Measurements from ENCODE around the gene MSLN. TPM values are rescaled to one million over a fixed set of nuclear protein-coding genes. Genes with fewer than 3 reads are reported as not detected.

The MSLN gene
- polyA plus RNA-seq, 1 donor (not counting 4 experiments of a cell fraction or from before 2014, with no cell fraction given): 8.5 TPM

GRCh38 chr16:729768-730665 is 30.5 kb upstream of the MSLN start:
- Histone ChIP-seq H4K20me1 (ENCODE audit: control insufficient read depth, extremely low read depth, insufficient read depth, low read length) (no peaks in the 10 kb centered on the region), H2AFZ (ENCODE audit: control insufficient read depth, low read length) (no peak overlapping the region), H3K27me3 (ENCODE audit: control insufficient read depth, extremely low read depth, insufficient read depth, low read length) (no peaks in the 10 kb centered on the region), H3K4me3 (ENCODE audit: control insufficient read depth in 2 of 3, extremely low read depth in 1 of 3, insufficient read depth in 2 of 3, low read depth in 1 of 3, low read length in 3 of 3) (no peak overlapping the region), H3K79me2 (ENCODE audit: control insufficient read depth, insufficient read depth, low read length) (no peaks in the 10 kb centered on the region), H3K9me3 (ENCODE audit: control insufficient read depth, low read depth, low read length) (no peaks in the 10 kb centered on the region), H3K4me2 (ENCODE audit: control insufficient read depth, extremely low read depth, insufficient read depth, low read depth, low read length) (no peak overlapping the region), H3K9me1 (ENCODE audit: control insufficient read depth, extremely low read depth, insufficient read depth, low read length) (no peaks in the 10 kb centered on the region), H3K36me3 (ENCODE audit: control insufficient read depth in 2 of 2, extremely low read depth in 1 of 2, insufficient read depth in 2 of 2, low read length in 2 of 2) (peaks cover 9 to 18% of the 10 kb centered on the region in 2 experiments), H3K27ac (ENCODE audit: control insufficient read depth, insufficient read depth, low read length) (no peak overlapping the region), H3K4me1 (ENCODE audit: control insufficient read depth, extremely low read depth, insufficient read depth, low read length) (peaks cover 4% of the 10 kb centered on the region), H3K9ac (ENCODE audit: control insufficient read depth, extremely low read depth, insufficient read depth, low read length) (no peak overlapping the region)
- no peak for FAIRE-seq
- dilution Hi-C loops (cut with MboI; ENCODE audit: extremely low pct_ligation_motif_present, low sequenced_read_pairs): no loop called here
- no peak for DNase-seq (ENCODE audit: low read depth, low spot score)
- TF ChIP-seq, protein P1, sequence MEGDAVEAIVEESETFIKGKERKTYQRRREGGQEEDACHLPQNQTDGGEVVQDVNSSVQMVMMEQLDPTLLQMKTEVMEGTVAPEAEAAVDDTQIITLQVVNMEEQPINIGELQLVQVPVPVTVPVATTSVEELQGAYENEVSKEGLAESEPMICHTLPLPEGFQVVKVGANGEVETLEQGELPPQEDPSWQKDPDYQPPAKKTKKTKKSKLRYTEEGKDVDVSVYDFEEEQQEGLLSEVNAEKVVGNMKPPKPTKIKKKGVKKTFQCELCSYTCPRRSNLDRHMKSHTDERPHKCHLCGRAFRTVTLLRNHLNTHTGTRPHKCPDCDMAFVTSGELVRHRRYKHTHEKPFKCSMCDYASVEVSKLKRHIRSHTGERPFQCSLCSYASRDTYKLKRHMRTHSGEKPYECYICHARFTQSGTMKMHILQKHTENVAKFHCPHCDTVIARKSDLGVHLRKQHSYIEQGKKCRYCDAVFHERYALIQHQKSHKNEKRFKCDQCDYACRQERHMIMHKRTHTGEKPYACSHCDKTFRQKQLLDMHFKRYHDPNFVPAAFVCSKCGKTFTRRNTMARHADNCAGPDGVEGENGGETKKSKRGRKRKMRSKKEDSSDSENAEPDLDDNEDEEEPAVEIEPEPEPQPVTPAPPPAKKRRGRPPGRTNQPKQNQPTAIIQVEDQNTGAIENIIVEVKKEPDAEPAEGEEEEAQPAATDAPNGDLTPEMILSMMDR (optimal IDR thresholded peaks at IDR 0.05 in 1 of 3, IDR thresholded peaks at IDR 0.05 in 1 of 3, conservative IDR thresholded peaks at IDR 0.05 in 1 of 3; ENCODE audit: extremely low read depth in 1 of 3, insufficient read depth in 2 of 3, low read length in 3 of 3): no peak

GRCh38 chr16:730666-731509 is 29.6 kb upstream of the MSLN start:
- Histone ChIP-seq H3K4me3 (ENCODE audit: control insufficient read depth in 2 of 3, extremely low read depth in 1 of 3, insufficient read depth in 2 of 3, low read depth in 1 of 3, low read length in 3 of 3) (no peak overlapping the region), H3K36me3 (ENCODE audit: control insufficient read depth in 2 of 2, extremely low read depth in 1 of 2, insufficient read depth in 2 of 2, low read length in 2 of 2) (peaks cover 14 to 21% of the 10 kb centered on the region in 2 experiments), H3K4me1 (ENCODE audit: control insufficient read depth, extremely low read depth, insufficient read depth, low read length) (peaks cover 4% of the 10 kb centered on the region), H4K20me1 (ENCODE audit: control insufficient read depth, extremely low read depth, insufficient read depth, low read length) (no peaks in the 10 kb centered on the region), H3K27me3 (ENCODE audit: control insufficient read depth, extremely low read depth, insufficient read depth, low read length) (no peaks in the 10 kb centered on the region), H3K9ac (ENCODE audit: control insufficient read depth, extremely low read depth, insufficient read depth, low read length) (no peak overlapping the region), H3K79me2 (ENCODE audit: control insufficient read depth, insufficient read depth, low read length) (no peaks in the 10 kb centered on the region), H3K9me3 (ENCODE audit: control insufficient read depth, low read depth, low read length) (no peaks in the 10 kb centered on the region), H3K4me2 (ENCODE audit: control insufficient read depth, extremely low read depth, insufficient read depth, low read depth, low read length) (no peak overlapping the region), H3K9me1 (ENCODE audit: control insufficient read depth, extremely low read depth, insufficient read depth, low read length) (no peaks in the 10 kb centered on the region), H2AFZ (ENCODE audit: control insufficient read depth, low read length) (no peak overlapping the region), H3K27ac (ENCODE audit: control insufficient read depth, insufficient read depth, low read length) (no peak overlapping the region)
- FAIRE-seq (no peak), DNase-seq (ENCODE audit: low read depth, low spot score) (no peak)
- TF ChIP-seq, protein P1 (optimal IDR thresholded peaks at IDR 0.05 in 1 of 3, IDR thresholded peaks at IDR 0.05 in 1 of 3, conservative IDR thresholded peaks at IDR 0.05 in 1 of 3; ENCODE audit: extremely low read depth in 1 of 3, insufficient read depth in 2 of 3, low read length in 3 of 3): no peak
- no peak for TF ChIP-seq EZH2 (IDR thresholded peaks at IDR 0.05; ENCODE audit: low read length)
- dilution Hi-C loops (cut with MboI; ENCODE audit: extremely low pct_ligation_motif_present, low sequenced_read_pairs): no loop called here
